ENCODE results near the gene TBC1D22A. TPM values are rescaled to one million over a fixed set of nuclear protein-coding genes. Genes with fewer than 3 reads are reported as not detected.
A peak's percentile ranks its signal among the peaks of the same experiment; 100 is the strongest.

Gene TBC1D22A
- total and polyA plus RNA-seq, 2 donors (not counting 3 experiments of a cell fraction or from before 2014, with no cell fraction given) = 26.1 to 32.4 TPM

DNA sequence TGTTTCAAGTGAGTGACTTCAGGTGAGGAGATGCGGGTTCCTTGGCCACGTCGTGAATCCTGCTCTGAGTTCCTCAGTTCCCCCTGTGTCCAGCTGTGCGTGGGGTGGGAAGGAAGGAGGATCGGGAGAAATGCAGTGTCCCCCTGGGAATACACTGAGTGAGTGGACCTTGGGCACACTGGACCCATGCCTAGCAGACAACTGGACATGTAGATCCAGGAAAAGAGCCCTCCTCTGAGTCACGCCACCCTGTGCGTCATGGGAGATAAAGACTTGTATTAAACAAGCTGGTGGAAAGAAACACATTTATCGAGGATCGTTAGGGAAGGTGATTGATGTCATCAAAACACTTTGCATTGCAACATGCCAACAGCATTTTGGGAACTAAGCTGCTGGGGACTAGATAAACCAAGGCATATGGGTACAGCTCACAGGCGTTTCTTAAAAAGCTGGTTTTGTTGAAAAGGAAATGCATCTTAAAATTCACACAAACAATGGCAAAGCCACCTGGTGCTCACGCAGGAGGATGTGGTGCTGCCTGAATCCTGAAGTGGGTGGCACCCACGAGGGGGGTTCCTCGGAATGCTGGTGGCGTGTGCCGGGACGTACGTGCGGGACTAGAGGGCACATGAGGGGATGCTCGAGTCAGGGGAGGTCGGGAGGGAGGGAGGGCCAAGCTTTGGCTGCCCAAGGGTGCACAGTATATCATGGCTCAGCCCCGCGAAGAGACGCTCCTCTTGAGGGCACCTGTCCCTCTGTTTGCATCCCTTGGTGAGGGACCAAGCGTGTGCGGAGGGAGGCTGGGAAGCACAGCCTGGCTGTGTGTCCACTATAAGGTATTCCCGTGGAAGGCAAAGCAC is 303.5 kb downstream of the TBC1D22A start:
- Histone ChIP-seq H3K9ac (replicated peaks; ENCODE audit: extremely low read depth, insufficient read depth, low read length) (no peak overlapping the region), H3K27me3 (ENCODE audit: control insufficient read depth in 2 of 2, insufficient read depth in 2 of 2, low read length in 2 of 2) (no peaks in the 10 kb centered on the region), H3K27ac (ENCODE audit: insufficient read depth, low read depth, low read length) (peak overlapping the region; percentile 12), H2AFZ (ENCODE audit: low read depth, low read length) (no peak overlapping the region), H3K79me2 (ENCODE audit: control insufficient read depth, insufficient read depth, low read length) (no peaks in the 10 kb centered on the region), H4K20me1 (replicated peaks; ENCODE audit: control insufficient read depth, extremely low read depth, insufficient read depth, low read length) (no peaks in the 10 kb centered on the region), H3K4me2 (ENCODE audit: insufficient read depth, low read length) (no peak overlapping the region), H3K4me3 (replicated peaks in 1 of 3; ENCODE audit: insufficient read depth in 1 of 3, low read depth in 1 of 3, low read length in 3 of 3) (no peak overlapping the region), H3K9me3 (replicated peaks; ENCODE audit: control insufficient read depth, insufficient read depth, low read length) (no peaks in the 10 kb centered on the region), H3K9me1 (replicated peaks; ENCODE audit: control insufficient read depth, extremely low read depth, insufficient read depth, low read length) (no peaks in the 10 kb centered on the region), H3K4me1 (ENCODE audit: control insufficient read depth, extremely low read depth, insufficient read depth, low read length) (peaks cover 6% of the 10 kb centered on the region), H3K36me3 (ENCODE audit: control insufficient read depth in 2 of 2, extremely low read depth in 1 of 2, insufficient read depth in 2 of 2, low read length in 2 of 2) (peaks cover 0 to 7% of the 10 kb centered on the region in 2 experiments)
- BruUV-seq (replicated peaks) = no TSS peak
- intact Hi-C loops (cut with micrococcal nuclease) (no loop called here), dilution Hi-C loops (cut with MboI; ENCODE audit: extremely low pct_ligation_motif_present, low sequenced_read_pairs) (no loop called here)
- peak; percentile 68 for FAIRE-seq
- TF ChIP-seq POLR2A (IDR thresholded peaks at IDR 0.05; ENCODE audit: low read depth, low read length) = no peak
- no peak for TF ChIP-seq POLR2AphosphoS5 (IDR thresholded peaks at IDR 0.05; ENCODE audit: insufficient read depth, low read depth, low read length)
- no peak for TF ChIP-seq JUN (IDR thresholded peaks at IDR 0.05; ENCODE audit: borderline replicate concordance, insufficient read depth, insufficient read length, low read depth)
- no peak for TF ChIP-seq EZH2 (IDR thresholded peaks at IDR 0.05; ENCODE audit: borderline replicate concordance, low read depth, low read length, severe bottlenecking)
- TF ChIP-seq, protein P1, sequence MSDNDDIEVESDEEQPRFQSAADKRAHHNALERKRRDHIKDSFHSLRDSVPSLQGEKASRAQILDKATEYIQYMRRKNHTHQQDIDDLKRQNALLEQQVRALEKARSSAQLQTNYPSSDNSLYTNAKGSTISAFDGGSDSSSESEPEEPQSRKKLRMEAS (IDR thresholded peaks at IDR 0.05; ENCODE audit: insufficient read depth, insufficient read length) = no peak
- TF ChIP-seq, protein P2, sequence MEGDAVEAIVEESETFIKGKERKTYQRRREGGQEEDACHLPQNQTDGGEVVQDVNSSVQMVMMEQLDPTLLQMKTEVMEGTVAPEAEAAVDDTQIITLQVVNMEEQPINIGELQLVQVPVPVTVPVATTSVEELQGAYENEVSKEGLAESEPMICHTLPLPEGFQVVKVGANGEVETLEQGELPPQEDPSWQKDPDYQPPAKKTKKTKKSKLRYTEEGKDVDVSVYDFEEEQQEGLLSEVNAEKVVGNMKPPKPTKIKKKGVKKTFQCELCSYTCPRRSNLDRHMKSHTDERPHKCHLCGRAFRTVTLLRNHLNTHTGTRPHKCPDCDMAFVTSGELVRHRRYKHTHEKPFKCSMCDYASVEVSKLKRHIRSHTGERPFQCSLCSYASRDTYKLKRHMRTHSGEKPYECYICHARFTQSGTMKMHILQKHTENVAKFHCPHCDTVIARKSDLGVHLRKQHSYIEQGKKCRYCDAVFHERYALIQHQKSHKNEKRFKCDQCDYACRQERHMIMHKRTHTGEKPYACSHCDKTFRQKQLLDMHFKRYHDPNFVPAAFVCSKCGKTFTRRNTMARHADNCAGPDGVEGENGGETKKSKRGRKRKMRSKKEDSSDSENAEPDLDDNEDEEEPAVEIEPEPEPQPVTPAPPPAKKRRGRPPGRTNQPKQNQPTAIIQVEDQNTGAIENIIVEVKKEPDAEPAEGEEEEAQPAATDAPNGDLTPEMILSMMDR (IDR thresholded peaks at IDR 0.05; ENCODE audit: extremely low read depth in 1 of 2, insufficient read depth in 1 of 2, low read depth in 1 of 2, low read length in 2 of 2) = no peak
- TF ChIP-seq FOS (IDR thresholded peaks at IDR 0.05; ENCODE audit: borderline replicate concordance, insufficient read depth, low read length) = no peak
- no peak for TF ChIP-seq GATA2 (IDR thresholded peaks at IDR 0.05; ENCODE audit: insufficient read depth, insufficient read length, low read depth, low read length)
- no peak for TF ChIP-seq MYC (IDR thresholded peaks at IDR 0.05; ENCODE audit: low read depth, low read length)
- POLR2A ChIA-PET = no interaction called here
- CTCF ChIA-PET = interaction anchor here (0.6 to 0.9 kb wide), 4 partner anchors 12 to 267 kb away, joined by 3 to 4 read pairs (median 3); no protein-coding TSS in a partner anchor
- peak; percentile 52 for DNase-seq (ENCODE audit: low read depth, low spot score)
